GM04504 (cell line): Measurements from ENCODE around the gene SLC8A1.
"Not testable (repeated sequence)": the region's sequence is repeated elsewhere in the genome, so short reads cannot be mapped to it uniquely, and the experiment has no call there.

Experiments used
- DNase-seq: peaks from one replicate; pipeline ENCODE4 v3.0.0-alpha.2; 2012; ENCODE audit warnings: low read depth

SLC8A1 gene

GRCh38 chr2:40108851-40109250, 343.0 kb downstream of the SLC8A1 start:
- DNase-seq = no peak

- DNase-seq = no peak
Measured at GRCh38 chr2:40106061-40106460, 345.8 kb downstream of the SLC8A1 start.

DNA sequence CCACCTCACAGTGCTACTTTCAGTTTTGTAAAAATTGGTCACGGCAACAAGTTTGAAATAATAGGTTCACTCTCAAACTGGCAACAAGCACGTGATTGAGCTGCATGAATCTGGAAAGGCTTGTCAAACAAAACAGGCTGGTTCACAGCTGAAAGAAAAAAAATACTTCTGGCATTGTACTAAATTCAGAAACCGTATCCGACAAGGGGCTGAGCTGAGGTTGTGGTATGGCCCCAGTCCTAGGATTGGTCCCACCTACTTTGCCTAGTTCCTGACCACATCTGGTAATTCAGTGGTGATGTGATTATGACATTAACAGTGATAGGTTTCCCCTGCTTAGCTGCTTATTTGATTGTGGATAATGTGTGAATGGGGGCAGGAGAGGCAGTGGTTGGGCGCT, 346.3 kb downstream of the SLC8A1 start:
- peak; percentile 81 for DNase-seq

DNA sequence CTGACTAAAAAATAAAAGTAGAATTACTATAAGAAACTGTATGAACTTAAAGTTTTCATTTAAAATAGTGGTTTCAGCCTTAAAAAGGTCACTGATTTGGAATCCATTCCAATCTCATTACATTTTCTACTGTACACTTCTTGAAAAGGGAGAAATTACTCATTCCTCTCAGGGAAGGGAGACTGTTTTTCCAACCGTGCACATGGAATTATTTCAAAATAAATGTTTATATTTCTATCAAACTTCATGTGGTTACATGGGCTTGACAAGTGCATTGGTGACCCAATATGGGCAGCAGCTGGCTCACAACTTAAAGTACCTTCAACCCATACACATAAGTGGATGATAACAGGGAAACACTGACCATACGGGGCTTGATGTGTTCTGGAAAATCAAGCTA, 348.3 kb downstream of the SLC8A1 start:
- DNase-seq = no peak

GRCh38 chr2:40103163-40103562, 348.7 kb downstream of the SLC8A1 start:
- DNase-seq = peak; percentile 80

GRCh38 chr2:40102447-40102846, 349.4 kb downstream of the SLC8A1 start:
- DNase-seq = no peak

DNA sequence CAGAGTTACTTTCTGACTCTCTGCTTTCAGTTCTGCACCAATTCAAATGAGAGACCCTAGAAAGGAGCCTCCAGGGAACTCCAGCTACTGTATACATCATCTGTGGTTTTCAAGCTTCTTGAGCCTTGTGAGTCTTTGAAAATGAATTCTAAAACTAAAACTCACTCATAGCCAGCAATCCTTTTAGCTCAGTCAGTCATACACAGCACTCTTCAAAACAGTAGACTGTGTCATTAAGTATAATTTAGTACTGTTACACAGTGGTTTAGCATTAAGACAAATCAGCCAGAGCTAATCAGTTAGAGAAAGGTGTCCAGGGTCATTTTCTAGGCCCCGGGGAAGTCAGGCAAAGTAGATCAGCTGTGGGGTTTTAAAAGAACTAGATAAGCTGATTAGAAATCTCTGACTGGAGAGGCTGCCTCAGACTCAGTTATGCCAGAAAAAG, 350.7 kb downstream of the SLC8A1 start:
- no peak for DNase-seq

DNA sequence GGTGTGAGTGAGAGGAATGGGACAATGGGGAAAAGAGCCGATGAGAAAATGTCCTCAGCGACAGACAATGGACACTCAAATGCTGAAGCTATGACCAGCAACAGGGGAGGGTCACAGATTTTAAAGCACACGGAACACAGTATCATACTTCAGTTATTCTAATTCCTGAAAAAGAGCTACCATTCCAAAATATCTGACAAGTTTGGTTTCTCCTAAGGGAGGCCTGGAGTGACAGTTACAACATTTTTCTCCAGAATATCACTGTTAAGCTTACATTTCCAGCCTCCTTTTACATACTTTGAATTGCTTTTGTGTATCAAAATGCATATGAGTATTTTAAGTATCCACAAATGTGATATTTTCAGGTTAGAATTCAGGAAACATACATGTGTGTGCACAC, 351.2 kb downstream of the SLC8A1 start:
- DNase-seq = no peak

DNA sequence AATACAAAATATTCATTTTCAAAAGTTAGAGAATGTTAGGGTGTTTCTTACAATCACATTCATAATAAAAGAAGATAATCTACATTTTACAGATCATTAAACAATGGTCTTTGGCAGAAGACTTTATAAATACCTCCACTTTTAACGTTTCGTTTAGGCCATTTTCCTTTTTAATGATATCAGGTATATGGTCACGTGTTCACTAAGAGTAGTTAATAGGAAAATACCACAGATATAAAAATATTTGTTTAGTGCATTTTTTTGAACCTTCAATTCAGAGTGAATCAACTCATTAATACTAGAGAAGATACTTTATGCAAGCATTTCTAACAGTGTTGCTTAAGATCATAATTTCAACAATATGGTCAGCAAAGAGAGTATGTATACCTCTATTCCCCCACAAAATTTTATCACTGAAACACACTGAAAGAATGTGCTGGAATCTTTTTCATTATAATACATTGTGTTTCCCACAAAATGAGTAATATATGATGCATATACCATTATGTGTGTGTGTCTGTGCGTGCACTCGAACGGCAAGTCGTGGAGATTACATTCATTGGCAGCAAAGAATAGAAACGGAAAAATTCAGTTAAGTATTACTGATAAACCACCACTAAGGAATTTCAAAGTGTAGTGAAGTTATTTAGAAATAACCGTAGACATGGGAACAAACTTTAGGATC, 353.0 kb downstream of the SLC8A1 start:
- no peak for DNase-seq

GRCh38 chr2:40097691-40098385, 354.1 kb downstream of the SLC8A1 start:
- no peak for DNase-seq

- DNase-seq = no peak
Measured at GRCh38 chr2:40096360-40096759, 355.5 kb downstream of the SLC8A1 start.

DNA sequence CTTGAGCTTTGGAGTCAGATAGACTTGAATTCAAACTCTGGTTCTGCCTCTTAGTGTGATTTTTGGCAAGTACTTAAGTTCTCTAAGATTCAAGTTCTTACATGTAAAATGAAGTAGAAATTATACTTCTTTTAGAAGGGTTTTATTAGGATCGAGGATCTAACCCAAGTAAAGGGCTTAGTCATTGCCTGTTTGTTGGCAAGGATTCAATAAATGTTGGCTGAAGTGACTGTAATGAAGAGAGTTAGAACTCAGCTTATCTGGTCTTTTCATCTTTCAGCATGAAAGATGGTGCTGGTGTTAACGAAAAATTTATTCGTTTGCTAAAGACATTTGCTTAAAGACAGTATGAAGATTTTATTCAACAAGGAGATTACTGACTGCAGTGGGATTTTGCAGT, 356.9 kb downstream of the SLC8A1 start:
- no peak for DNase-seq

DNA sequence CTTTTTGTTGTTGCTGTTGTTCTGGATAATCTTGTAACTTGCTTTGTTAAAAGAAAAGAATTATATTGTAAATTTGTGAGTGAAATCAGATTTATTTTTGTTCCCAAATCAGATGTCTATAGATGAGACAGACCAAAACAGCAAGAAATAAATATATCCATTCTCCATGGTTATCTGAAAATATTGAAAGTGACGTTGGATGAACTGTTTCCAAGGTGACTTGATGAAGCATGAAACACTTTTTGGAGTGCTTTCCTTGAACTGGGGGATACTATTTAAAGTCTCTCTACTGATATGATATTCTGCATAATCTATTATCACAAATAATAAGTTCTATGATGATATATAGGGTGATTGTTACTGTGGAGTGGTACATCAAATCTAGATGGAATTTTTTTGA, 357.4 kb downstream of the SLC8A1 start:
- DNase-seq = no peak

GRCh38 chr2:40093021-40093675, 358.7 kb downstream of the SLC8A1 start:
- DNase-seq = no peak

GRCh38 chr2:40090044-40090443, 361.8 kb downstream of the SLC8A1 start:
- no peak for DNase-seq

DNA sequence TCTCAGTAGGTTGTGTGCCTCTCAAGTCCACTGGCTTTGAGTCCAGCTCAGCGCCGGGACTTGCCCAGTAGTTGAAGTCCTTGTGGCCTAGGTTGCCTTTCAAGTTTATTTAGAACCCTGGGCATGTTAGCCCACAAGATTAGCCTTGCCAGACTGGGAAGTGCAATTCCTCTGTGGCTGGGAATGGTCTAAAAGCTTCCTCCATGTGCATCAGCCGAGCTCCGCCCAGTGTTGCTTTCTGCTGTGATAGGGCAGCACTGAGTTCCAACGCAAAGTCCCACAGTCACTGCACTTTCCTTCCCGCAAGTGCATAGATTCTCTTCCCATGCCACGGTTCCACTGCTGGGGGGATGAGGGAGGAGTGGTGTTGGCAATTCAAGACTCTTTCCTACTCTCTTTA, 364.0 kb downstream of the SLC8A1 start:
- no peak for DNase-seq

GRCh38 chr2:40087434-40087833, 364.5 kb downstream of the SLC8A1 start:
- DNase-seq = peak; percentile 48

- no peak for DNase-seq
Measured at GRCh38 chr2:40085786-40086185, 366.1 kb downstream of the SLC8A1 start.

DNA sequence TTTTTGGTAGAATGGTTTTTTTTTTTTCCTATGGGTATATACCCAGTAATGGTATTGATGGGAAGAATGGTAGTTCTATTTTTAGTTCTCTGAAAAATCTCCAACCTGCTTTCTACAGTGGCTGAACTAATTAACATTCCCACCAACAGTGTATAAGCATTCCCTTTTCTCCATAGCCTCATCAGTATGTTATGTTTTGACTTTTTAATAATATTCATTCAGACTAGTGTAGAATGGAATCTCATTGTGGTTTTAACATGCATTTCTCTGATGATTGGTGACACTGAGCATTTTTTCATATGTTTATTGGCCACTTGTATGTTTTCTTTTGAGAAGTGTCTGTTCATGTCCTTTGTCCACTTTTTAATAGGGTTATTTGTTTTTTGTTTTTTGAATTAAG, 378.6 kb downstream of the SLC8A1 start:
- not testable (repeated sequence) for DNase-seq

DNA sequence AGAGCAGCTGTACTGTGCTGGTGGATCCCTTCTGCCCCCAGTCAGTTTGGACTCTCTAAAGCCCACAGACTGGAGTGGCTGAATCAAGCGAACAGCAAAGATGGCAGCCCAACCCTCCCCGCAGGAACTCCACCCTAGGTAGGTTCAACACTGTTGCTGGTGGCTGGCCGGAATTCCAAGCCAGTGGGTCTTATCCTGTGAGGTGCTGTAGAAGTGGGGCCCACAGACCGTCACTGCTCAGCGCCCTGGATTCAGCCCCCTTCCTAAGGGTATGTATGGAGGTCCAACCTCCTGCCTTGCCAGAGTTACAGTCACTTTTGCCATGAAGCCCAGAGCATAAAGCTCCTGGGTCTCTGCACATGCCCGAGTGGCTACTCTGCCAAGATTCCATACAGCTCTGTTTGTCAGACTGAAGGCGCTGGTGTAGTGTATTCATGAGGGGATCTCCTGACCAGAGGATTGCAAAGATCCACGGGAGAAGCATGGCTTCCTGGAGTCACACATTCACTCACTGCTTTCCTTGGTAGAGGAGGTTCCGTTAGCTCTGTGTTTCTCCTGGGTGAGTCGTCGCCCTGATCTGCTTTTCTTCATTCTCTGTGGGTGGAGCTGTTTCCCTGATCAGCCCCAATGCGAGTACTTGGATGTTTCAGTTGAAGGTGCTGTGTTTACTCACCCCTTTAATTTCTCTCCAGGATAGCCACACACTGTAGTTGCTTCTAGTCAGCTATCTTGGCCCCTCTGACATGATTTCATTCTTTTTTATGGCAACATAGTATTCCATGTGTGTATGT, 379.3 kb downstream of the SLC8A1 start:
- no peak for DNase-seq

DNA sequence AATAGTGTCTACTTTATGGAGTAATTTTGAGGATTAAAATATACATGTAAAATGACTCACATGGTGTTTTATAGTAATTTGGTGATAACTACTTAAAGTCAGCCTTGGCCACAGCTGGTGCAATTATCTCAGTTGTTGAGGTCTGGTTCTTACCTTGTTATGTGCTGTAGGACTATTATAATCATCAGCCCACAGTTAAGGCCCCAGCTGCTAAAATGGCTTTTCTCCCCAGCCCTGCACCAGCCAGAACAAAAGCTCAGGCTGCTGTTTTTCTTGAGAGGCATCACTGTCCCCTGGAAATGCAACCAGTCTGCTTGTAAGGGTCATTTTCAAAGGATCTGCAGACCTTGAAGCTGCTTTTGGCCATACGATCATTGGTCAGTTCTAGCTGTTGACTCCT, 389.5 kb downstream of the SLC8A1 start:
- no peak for DNase-seq

- DNase-seq = peak; percentile 47
Measured at GRCh38 chr2:40049781-40050180, 402.1 kb downstream of the SLC8A1 start.
